Measurements from ENCODE around the gene AKAP8. TPM values are rescaled to one million over a fixed set of nuclear protein-coding genes. Genes with fewer than 3 reads are reported as not detected.
"Not testable (repeated sequence)": the region's sequence is repeated elsewhere in the genome, so short reads cannot be mapped to it uniquely, and the experiment has no call there.

Gene AKAP8
- polyA plus RNA-seq, 1 donor from 2014 or later: 22.7 TPM

DNA sequence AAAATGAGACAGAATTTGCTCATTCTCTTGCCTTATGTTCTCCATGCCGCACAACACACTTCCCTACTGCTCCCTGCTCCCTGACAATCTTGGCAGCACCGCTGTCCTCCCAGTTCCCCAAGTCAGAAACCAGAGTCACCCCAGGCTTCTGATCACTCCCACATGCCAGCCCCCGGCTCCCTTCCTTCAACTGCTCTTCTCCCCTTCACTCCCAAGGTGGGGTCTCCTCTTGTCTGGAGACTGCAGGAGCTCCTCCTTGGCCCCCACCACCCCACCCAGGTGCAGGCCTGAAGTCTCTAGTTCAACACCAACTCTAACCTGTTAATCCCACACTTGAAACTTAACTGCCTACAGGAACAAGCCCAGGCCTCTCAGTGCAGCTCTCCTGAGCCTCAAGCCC lies 16.8 kb upstream of the AKAP8 start:
- Histone ChIP-seq H3K9ac (ENCODE audit: low read length) (no peak overlapping the region), H3K27ac (ENCODE audit: low read length) (no peak overlapping the region), H3K27me3 (ENCODE audit: insufficient read depth, low read depth, low read length) (no peaks in the 10 kb centered on the region), H3K36me3 (ENCODE audit: insufficient read depth, low read length) (no peaks in the 10 kb centered on the region), H3F3A (ENCODE audit: insufficient read depth, low read length, poor library complexity, severe bottlenecking) (no peaks in the 10 kb centered on the region), H2AFZ (ENCODE audit: low read depth, low read length) (no peak overlapping the region), H3K79me2 (replicated peaks; ENCODE audit: insufficient read depth, low read length) (peaks cover 5% of the 10 kb centered on the region), H3K9me2 (ENCODE audit: insufficient read depth, low read length) (no peaks in the 10 kb centered on the region), H3K4me3 (ENCODE audit: low read length) (no peak overlapping the region), H4K20me1 (ENCODE audit: insufficient read depth) (peaks cover 18% of the 10 kb centered on the region), H3K4me2 (ENCODE audit: low read length) (no peak overlapping the region), H3K9me3 (ENCODE audit: low read length) (no peaks in the 10 kb centered on the region)
- no peak for TF ChIP-seq EP300 (conservative IDR thresholded peaks at IDR 0.05; ENCODE audit: poor library complexity, severe bottlenecking)
- no peak for TF ChIP-seq MXI1 (conservative IDR thresholded peaks at IDR 0.05; ENCODE audit: poor library complexity, severe bottlenecking)
- no peak for TF ChIP-seq EZH2 (IDR thresholded peaks at IDR 0.05; ENCODE audit: borderline replicate concordance, insufficient read depth, low read length, poor library complexity, severe bottlenecking)
- TF ChIP-seq, protein P1, sequence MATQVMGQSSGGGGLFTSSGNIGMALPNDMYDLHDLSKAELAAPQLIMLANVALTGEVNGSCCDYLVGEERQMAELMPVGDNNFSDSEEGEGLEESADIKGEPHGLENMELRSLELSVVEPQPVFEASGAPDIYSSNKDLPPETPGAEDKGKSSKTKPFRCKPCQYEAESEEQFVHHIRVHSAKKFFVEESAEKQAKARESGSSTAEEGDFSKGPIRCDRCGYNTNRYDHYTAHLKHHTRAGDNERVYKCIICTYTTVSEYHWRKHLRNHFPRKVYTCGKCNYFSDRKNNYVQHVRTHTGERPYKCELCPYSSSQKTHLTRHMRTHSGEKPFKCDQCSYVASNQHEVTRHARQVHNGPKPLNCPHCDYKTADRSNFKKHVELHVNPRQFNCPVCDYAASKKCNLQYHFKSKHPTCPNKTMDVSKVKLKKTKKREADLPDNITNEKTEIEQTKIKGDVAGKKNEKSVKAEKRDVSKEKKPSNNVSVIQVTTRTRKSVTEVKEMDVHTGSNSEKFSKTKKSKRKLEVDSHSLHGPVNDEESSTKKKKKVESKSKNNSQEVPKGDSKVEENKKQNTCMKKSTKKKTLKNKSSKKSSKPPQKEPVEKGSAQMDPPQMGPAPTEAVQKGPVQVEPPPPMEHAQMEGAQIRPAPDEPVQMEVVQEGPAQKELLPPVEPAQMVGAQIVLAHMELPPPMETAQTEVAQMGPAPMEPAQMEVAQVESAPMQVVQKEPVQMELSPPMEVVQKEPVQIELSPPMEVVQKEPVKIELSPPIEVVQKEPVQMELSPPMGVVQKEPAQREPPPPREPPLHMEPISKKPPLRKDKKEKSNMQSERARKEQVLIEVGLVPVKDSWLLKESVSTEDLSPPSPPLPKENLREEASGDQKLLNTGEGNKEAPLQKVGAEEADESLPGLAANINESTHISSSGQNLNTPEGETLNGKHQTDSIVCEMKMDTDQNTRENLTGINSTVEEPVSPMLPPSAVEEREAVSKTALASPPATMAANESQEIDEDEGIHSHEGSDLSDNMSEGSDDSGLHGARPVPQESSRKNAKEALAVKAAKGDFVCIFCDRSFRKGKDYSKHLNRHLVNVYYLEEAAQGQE (IDR thresholded peaks at IDR 0.05; ENCODE audit: borderline replicate concordance): no peak
- no peak for TF ChIP-seq SMC3 (conservative IDR thresholded peaks at IDR 0.05; ENCODE audit: poor library complexity)
- no peak for TF ChIP-seq POLR2AphosphoS5 (IDR thresholded peaks at IDR 0.05)
- TF ChIP-seq TAF1 (IDR thresholded peaks at IDR 0.05; ENCODE audit: low read depth): no peak
- no peak for TF ChIP-seq RAD21 (conservative IDR thresholded peaks at IDR 0.05)

DNA sequence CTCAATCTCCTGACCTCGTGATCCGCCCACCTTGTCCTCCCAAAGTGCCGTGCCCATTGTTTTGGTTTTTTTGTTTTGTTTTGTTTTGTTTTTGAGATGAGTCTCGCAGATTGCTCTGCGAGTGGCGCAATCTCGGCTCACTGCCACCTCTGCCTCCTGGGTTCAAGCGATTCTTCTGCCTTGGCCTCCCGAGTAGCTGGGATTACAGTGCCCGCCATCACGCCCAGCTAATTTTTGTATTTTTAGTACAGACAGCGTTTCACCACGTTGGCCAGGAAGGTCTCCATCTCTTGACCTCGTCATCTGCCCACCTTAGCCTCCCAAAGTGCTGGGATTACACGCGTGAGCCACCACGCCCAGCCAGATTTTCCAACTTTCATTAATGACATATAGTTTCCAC lies 15.7 kb upstream of the AKAP8 start:
- not testable (repeated sequence) for H3K4me2 ChIP-seq (ENCODE audit: low read length); H4K20me1 ChIP-seq (ENCODE audit: insufficient read depth); H3K36me3 ChIP-seq (ENCODE audit: insufficient read depth, low read length)

DNA sequence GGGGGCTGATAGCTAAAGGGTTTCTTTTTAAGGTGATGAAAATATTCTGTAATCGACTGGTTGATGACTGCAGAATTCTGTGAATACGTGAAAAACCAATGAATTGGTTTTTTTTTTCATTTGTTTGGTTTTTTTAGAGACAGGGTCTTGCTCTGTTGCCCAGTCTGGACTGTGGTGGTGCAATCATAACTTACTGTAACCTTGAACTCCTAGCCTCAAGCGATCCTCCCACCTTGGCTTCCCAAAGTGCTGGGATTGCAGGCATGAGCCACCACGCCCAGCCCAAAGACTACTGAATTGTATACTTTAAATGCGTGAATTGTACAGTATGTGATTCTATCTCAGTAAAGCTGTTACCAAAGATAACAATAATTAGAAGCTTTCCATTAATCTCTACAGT lies 14.8 kb upstream of the AKAP8 start:
- H3K9ac ChIP-seq (ENCODE audit: low read length): no peak overlapping the region
- no peak overlapping the region for H2AFZ ChIP-seq (ENCODE audit: low read depth, low read length)
- no peak overlapping the region for H3K27ac ChIP-seq (ENCODE audit: low read length)
- TF ChIP-seq RAD21 (conservative IDR thresholded peaks at IDR 0.05): no peak
- no peak for TF ChIP-seq TAF1 (IDR thresholded peaks at IDR 0.05; ENCODE audit: low read depth)
- no peak for TF ChIP-seq EP300 (conservative IDR thresholded peaks at IDR 0.05; ENCODE audit: poor library complexity, severe bottlenecking)
- no peak for TF ChIP-seq POLR2AphosphoS5 (IDR thresholded peaks at IDR 0.05)
- TF ChIP-seq SMC3 (conservative IDR thresholded peaks at IDR 0.05; ENCODE audit: poor library complexity): no peak
- TF ChIP-seq, protein P2, sequence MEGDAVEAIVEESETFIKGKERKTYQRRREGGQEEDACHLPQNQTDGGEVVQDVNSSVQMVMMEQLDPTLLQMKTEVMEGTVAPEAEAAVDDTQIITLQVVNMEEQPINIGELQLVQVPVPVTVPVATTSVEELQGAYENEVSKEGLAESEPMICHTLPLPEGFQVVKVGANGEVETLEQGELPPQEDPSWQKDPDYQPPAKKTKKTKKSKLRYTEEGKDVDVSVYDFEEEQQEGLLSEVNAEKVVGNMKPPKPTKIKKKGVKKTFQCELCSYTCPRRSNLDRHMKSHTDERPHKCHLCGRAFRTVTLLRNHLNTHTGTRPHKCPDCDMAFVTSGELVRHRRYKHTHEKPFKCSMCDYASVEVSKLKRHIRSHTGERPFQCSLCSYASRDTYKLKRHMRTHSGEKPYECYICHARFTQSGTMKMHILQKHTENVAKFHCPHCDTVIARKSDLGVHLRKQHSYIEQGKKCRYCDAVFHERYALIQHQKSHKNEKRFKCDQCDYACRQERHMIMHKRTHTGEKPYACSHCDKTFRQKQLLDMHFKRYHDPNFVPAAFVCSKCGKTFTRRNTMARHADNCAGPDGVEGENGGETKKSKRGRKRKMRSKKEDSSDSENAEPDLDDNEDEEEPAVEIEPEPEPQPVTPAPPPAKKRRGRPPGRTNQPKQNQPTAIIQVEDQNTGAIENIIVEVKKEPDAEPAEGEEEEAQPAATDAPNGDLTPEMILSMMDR (IDR thresholded peaks at IDR 0.05; ENCODE audit: poor library complexity, severe bottlenecking): no peak
- TF ChIP-seq, protein P1 (IDR thresholded peaks at IDR 0.05; ENCODE audit: borderline replicate concordance): no peak
- TF ChIP-seq EZH2 (IDR thresholded peaks at IDR 0.05; ENCODE audit: borderline replicate concordance, insufficient read depth, low read length, poor library complexity, severe bottlenecking): no peak
- no peak for TF ChIP-seq MXI1 (conservative IDR thresholded peaks at IDR 0.05; ENCODE audit: poor library complexity, severe bottlenecking)
- H3K4me3 ChIP-seq (ENCODE audit: low read length): no peak overlapping the region
- H3K9me2 ChIP-seq (ENCODE audit: insufficient read depth, low read length): no peaks in the 10 kb centered on the region
- no peaks in the 10 kb centered on the region for H3K36me3 ChIP-seq (ENCODE audit: insufficient read depth, low read length)
- no peaks in the 10 kb centered on the region for H3K27me3 ChIP-seq (ENCODE audit: insufficient read depth, low read depth, low read length)
- no peak overlapping the region for H3K4me2 ChIP-seq (ENCODE audit: low read length)
- no peaks in the 10 kb centered on the region for H3F3A ChIP-seq (ENCODE audit: insufficient read depth, low read length, poor library complexity, severe bottlenecking)
- H3K9me3 ChIP-seq (ENCODE audit: low read length): no peaks in the 10 kb centered on the region
- H3K79me2 ChIP-seq (replicated peaks; ENCODE audit: insufficient read depth, low read length): peaks cover 17% of the 10 kb centered on the region
- no peaks in the 10 kb centered on the region for H4K20me1 ChIP-seq (ENCODE audit: insufficient read depth)

More for the DNA sequence above, 15.7 kb upstream of the AKAP8 start:
- not testable (repeated sequence) for H3K27ac ChIP-seq (ENCODE audit: low read length); H3K4me3 ChIP-seq (ENCODE audit: low read length); H3K9ac ChIP-seq (ENCODE audit: low read length); H3F3A ChIP-seq (ENCODE audit: insufficient read depth, low read length, poor library complexity, severe bottlenecking); H3K9me2 ChIP-seq (ENCODE audit: insufficient read depth, low read length); H3K9me3 ChIP-seq (ENCODE audit: low read length); H3K79me2 ChIP-seq (replicated peaks; ENCODE audit: insufficient read depth, low read length); H3K27me3 ChIP-seq (ENCODE audit: insufficient read depth, low read depth, low read length); H2AFZ ChIP-seq (ENCODE audit: low read depth, low read length)

All from neural cell (in vitro differentiated cells).